HL-60 (cell line): Measurements from ENCODE around the gene HYDIN.

ENCODE experiments used
- DNase-seq, 2 experiments: peaks; one replicate each; pipeline ENCODE4 v3.0.0-alpha.2; 2010 to 2020; ENCODE audit warnings: low read depth in 1 of 2, low spot score in 1 of 2
- H3K27ac ChIP-seq: fragments of 250-450 bp; sonication (Bioruptor Pico); replicated peaks from 2 replicates; pipeline ENCODE4 v1.5.1; 2020; ENCODE audit warnings: mild to moderate bottlenecking, moderate library complexity
- H3K27me3 ChIP-seq: fragments of 250-450 bp; sonication (Bioruptor Pico); 2 replicates; pipeline ENCODE4 v1.5.1; 2021; ENCODE audit warnings: mild to moderate bottlenecking, moderate library complexity; ENCODE audit not compliant: insufficient read depth, poor library complexity, severe bottlenecking
- H3K4me3 ChIP-seq: replicated peaks from 2 replicates; pipeline ENCODE4 v1.5.1; 2011; ENCODE audit warnings: mild to moderate bottlenecking, control low read depth, low read length; ENCODE audit not compliant: insufficient read depth
- CTCF ChIP-seq: IDR thresholded peaks from one replicate; pipeline ENCODE4 v1.5.1; 2011; ENCODE audit warnings: low read length, control low read depth, inconsistent platforms; ENCODE audit not compliant: insufficient read depth
- GABPA ChIP-seq: IDR thresholded peaks from 2 replicates; pipeline ENCODE4 v1.6.1; 2012; ENCODE audit warnings: low read depth
- POLR2AphosphoS5 ChIP-seq: IDR thresholded peaks from 2 replicates; pipeline ENCODE4 v1.6.1; 2012; ENCODE audit warnings: low read depth
- REST ChIP-seq: IDR thresholded peaks from 2 replicates; pipeline ENCODE4 v1.6.1; 2012; ENCODE audit warnings: low read depth; ENCODE audit not compliant: insufficient replicate concordance
- SPI1 ChIP-seq: IDR thresholded peaks from 2 replicates; pipeline ENCODE4 v1.6.1; 2012; ENCODE audit warnings: low read depth, mild to moderate bottlenecking, borderline replicate concordance

The HYDIN gene

GRCh38 chr16:71264299-71264698, 33.8 kb upstream of the HYDIN start:
- no peaks in the 10 kb centered on the region for H3K27me3 ChIP-seq
- H3K4me3 ChIP-seq, result no peak overlapping the region
- no peak for DNase-seq
- H3K27ac ChIP-seq, result no peak overlapping the region
- TF ChIP-seq CTCF (no peak), REST (no peak)

- no peak for TF ChIP-seq SPI1
- no peak for TF ChIP-seq POLR2AphosphoS5
- TF ChIP-seq CTCF, result no peak
- no peak for TF ChIP-seq GABPA
- TF ChIP-seq REST, result no peak
- DNase-seq, result no peak
- H3K27me3 ChIP-seq, result no peaks in the 10 kb centered on the region
- H3K4me3 ChIP-seq, result no peak overlapping the region
- H3K27ac ChIP-seq, result no peak overlapping the region
Measured at GRCh38 chr16:71263582-71263981, 33.1 kb upstream of the HYDIN start.

- TF ChIP-seq GABPA (no peak), CTCF (no peak), SPI1 (no peak), REST (no peak), POLR2AphosphoS5 (no peak)
- H3K4me3 ChIP-seq, result no peak overlapping the region
- H3K27ac ChIP-seq, result no peak overlapping the region
- no peaks in the 10 kb centered on the region for H3K27me3 ChIP-seq
- no peak for DNase-seq
Measured at GRCh38 chr16:71262391-71262790, 31.9 kb upstream of the HYDIN start.
